Neuronal stem cell (in vitro differentiated cells): ENCODE results near the gene MSANTD1.

ENCODE experiments used
- DNase-seq: peaks from one replicate; pipeline ENCODE4 v3.0.0-alpha.2; 2013; ENCODE audit warnings: low spot score
- H2AFZ ChIP-seq: one replicate; pipeline ENCODE4 v1.6.1; 2013; ENCODE audit warnings: mild to moderate bottlenecking, low read length, inconsistent platforms
- H2AK5ac ChIP-seq: 2 replicates; pipeline ENCODE4 v1.6.1; 2013; ENCODE audit warnings: low read depth, mild to moderate bottlenecking, inconsistent platforms, low read length, moderate library complexity, mixed read lengths
- H2BK120ac ChIP-seq: 2 replicates; pipeline ENCODE4 v1.6.1; 2013; ENCODE audit warnings: low read depth, mild to moderate bottlenecking, inconsistent platforms, low read length, moderate library complexity, mixed read lengths
- H2BK12ac ChIP-seq: one replicate; pipeline ENCODE4 v1.6.1; 2013; ENCODE audit warnings: low read length, inconsistent platforms
- H2BK15ac ChIP-seq: 2 replicates; pipeline ENCODE4 v1.6.1; 2013; ENCODE audit warnings: mild to moderate bottlenecking, low read length, inconsistent platforms, mixed read lengths
- H2BK5ac ChIP-seq: one replicate; pipeline ENCODE4 v1.6.1; 2013; ENCODE audit warnings: inconsistent platforms, mild to moderate bottlenecking, low read length, moderate library complexity
- H3K14ac ChIP-seq: one replicate; pipeline ENCODE4 v1.6.1; 2013; ENCODE audit warnings: low read length, inconsistent platforms
- H3K18ac ChIP-seq: 2 replicates; pipeline ENCODE4 v1.6.1; 2013; ENCODE audit warnings: low read length, inconsistent platforms
- H3K23ac ChIP-seq: 2 replicates; pipeline ENCODE4 v1.6.1; 2013; ENCODE audit warnings: low read depth, mild to moderate bottlenecking, mixed read lengths, low read length, inconsistent platforms; ENCODE audit not compliant: poor library complexity
- H3K27ac ChIP-seq: replicated peaks from 3 replicates; pipeline ENCODE4 v1.5.1; 2013; ENCODE audit warnings: low read length, inconsistent platforms
- H3K27me3 ChIP-seq, 3 experiments: 2 replicates each; pipeline ENCODE4 v1.6.1; 2013; ENCODE audit warnings: low read length in 3 of 3, mild to moderate bottlenecking in 2 of 3, inconsistent platforms in 1 of 3, low read depth in 1 of 3, mixed read lengths in 1 of 3, moderate library complexity in 1 of 3; ENCODE audit not compliant: control insufficient read depth in 3 of 3, insufficient read depth in 3 of 3
- H3K36me3 ChIP-seq, 2 donors: replicated peaks in 1 of 2; 2 replicates each; pipeline ENCODE4 v1.6.1; 2013; ENCODE audit warnings: low read length in 2 of 2; ENCODE audit not compliant: control insufficient read depth in 2 of 2, insufficient read depth in 2 of 2
- H3K4ac ChIP-seq: 2 replicates; pipeline ENCODE4 v1.6.1; 2013; ENCODE audit warnings: inconsistent platforms, mild to moderate bottlenecking, low read length, moderate library complexity
- H3K4me1 ChIP-seq, 2 donors: 1 replicate in 1 of 2; 2 replicates in 1 of 2; pipeline ENCODE4 v1.6.1; 2013; ENCODE audit warnings: low read length in 2 of 2, low read depth in 1 of 2; ENCODE audit not compliant: control insufficient read depth in 2 of 2, insufficient read depth in 1 of 2
- H3K4me2 ChIP-seq: one replicate; pipeline ENCODE4 v1.6.1; 2013; ENCODE audit warnings: mild to moderate bottlenecking, low read length, inconsistent platforms; ENCODE audit not compliant: insufficient read depth, poor library complexity, severe bottlenecking
- H3K4me3 ChIP-seq, 2 donors: 2 replicates each; pipeline ENCODE4 v1.5.1; 2013; ENCODE audit warnings: low read length in 2 of 2, mild to moderate bottlenecking in 2 of 2, inconsistent platforms in 1 of 2, moderate library complexity in 1 of 2
- H3K79me1 ChIP-seq: one replicate; pipeline ENCODE4 v1.6.1; 2013; ENCODE audit warnings: low read depth, mild to moderate bottlenecking, inconsistent platforms, low read length, moderate library complexity
- H3K9ac ChIP-seq: one replicate; pipeline ENCODE4 v1.6.1; 2013; ENCODE audit warnings: mild to moderate bottlenecking, low read depth, low read length, inconsistent platforms; ENCODE audit not compliant: poor library complexity
- H3K9me3 ChIP-seq, 2 donors: replicated peaks in 1 of 2; 2 replicates each; pipeline versions ENCODE3 to v1.6.1; 2013; ENCODE audit warnings: low read length in 2 of 2, mild to moderate bottlenecking in 2 of 2, inconsistent platforms in 1 of 2, low read depth in 1 of 2, mixed read lengths in 1 of 2, moderate library complexity in 1 of 2; ENCODE audit not compliant: control insufficient read depth in 2 of 2, insufficient read depth in 1 of 2
- H4K8ac ChIP-seq: one replicate; pipeline ENCODE4 v1.6.1; 2013; ENCODE audit warnings: low read depth, mild to moderate bottlenecking, inconsistent platforms, low read length, moderate library complexity
- H4K91ac ChIP-seq: one replicate; pipeline ENCODE4 v1.6.1; 2013; ENCODE audit warnings: low read length, low read depth, mild to moderate bottlenecking, inconsistent platforms; ENCODE audit not compliant: poor library complexity
- WGBS, 2 donors: extraction: QIAGEN DNeasy Blood & Tissue Kit; methylation state at CpG; one replicate each; pipeline ENCODE4 v1.1.7; 2013; ENCODE audit warnings: missing lambda C conversion rate in 2 of 2, mixed read lengths in 1 of 2; ENCODE audit not compliant: insufficient read length in 2 of 2, insufficient replicate concordance in 1 of 2; ENCODE audit errors: extremely low coverage in 2 of 2; 5-methylcytosine and 5-hydroxymethylcytosine counted together

The MSANTD1 gene

DNA sequence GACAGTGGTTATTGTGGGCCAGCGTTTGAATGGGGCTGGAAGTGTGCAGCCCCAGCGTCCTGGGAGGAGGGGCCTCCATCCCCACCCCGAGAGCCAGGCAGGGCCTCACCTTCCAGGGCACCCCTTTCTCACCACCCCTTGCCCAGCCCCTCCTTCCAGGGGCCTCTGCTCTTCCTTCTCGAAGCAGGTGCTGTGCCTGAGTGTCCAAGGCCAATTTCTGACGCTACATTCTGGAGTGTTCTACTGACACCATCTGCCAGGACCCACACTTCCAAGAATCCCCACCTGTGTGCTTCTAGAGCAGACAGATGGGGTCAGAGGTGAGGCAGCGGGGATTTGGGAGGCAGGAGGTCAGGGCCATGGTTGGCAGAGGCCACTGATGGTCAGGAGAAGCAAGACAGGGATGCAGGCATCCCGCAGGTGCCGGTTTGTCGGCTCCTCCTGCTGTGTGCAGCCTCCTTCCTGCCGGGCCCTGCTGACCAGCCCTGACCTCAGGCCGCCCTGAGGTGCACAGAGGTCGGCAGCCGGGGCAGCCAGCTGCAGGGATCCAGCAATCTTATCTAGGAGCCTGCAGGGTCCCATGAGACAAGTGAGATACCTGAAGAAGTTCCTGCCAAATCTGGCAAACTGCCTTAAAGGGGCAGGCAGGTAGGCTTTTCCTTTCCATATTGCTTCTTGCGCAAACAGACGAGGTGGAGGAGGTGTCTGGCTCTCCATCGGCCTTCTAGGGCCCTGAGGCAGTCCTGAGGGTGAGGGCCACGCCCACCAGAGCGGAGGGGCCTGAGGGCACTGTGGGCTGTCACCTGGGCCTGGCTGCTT is 18.8 kb downstream of the MSANTD1 start:
- H3K27me3 ChIP-seq, result peaks cover 0 to 3% (median 0%) of the 10 kb centered on the region in 3 experiments
- peaks cover 8 to 12% of the 10 kb centered on the region in 2 donors for H3K4me1 ChIP-seq
- H3K18ac ChIP-seq, result peak overlapping the region; percentile 29
- no peak overlapping the region for H2BK120ac ChIP-seq
- H3K79me1 ChIP-seq, result no peaks in the 10 kb centered on the region
- H3K36me3 ChIP-seq, result no peaks in the 10 kb centered on the region
- DNase-seq, result no peak
- H2AFZ ChIP-seq, result no peak overlapping the region
- H3K4me2 ChIP-seq, result no peak overlapping the region
- H3K4me3 ChIP-seq, result no peak overlapping the region
- H3K4ac ChIP-seq, result no peak overlapping the region
- H2BK12ac ChIP-seq, result no peak overlapping the region
- H4K91ac ChIP-seq, result no peak overlapping the region
- peak overlapping the region; percentile 27 for H3K9ac ChIP-seq
- no CpG with 5 or more reads among the region's 18 CpGs for WGBS, 2 donors
- H2BK5ac ChIP-seq, result no peak overlapping the region
- H3K27ac ChIP-seq, result no peak overlapping the region
- no peak overlapping the region for H4K8ac ChIP-seq
- H3K9me3 ChIP-seq, result no peaks in the 10 kb centered on the region
- no peak overlapping the region for H2BK15ac ChIP-seq
- H2AK5ac ChIP-seq, result no peak overlapping the region
- no peak overlapping the region for H3K23ac ChIP-seq
- no peak overlapping the region for H3K14ac ChIP-seq

DNA sequence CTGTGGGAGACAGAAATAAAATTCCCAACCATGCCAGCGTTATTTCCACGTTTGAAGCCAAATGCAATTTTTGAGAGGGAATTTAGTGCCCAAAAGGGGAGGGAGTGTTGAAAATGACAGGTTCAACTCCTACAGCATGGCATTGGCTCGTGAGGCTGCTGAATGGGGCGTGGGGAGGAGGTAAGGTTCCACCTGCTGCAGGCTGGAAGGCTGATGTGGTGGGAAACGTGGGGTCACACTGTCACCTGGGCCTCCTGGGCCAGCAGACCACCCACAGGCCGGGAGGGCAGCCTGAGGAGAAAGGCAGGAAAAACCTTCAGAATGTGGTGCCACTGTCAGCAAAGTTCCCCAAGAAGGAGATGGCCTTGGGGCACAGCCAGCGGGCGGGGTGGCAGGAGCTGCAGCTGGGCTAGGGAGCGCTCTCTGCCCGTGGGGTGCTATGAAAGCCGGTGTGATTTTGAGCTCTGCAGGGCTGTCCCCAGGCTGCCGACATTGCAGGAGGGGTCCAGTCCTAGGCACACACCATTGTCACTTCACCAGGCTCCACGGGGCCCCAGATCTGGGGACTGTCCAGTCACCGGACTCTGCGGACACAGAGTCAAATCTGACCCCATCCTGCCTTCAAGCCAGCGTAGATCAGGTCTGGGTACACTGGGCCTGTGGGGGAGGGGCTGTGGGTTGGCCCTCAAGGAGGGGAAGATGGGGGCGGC is 19.6 kb downstream of the MSANTD1 start:
- no peak overlapping the region for H4K91ac ChIP-seq
- WGBS, 2 donors, result no CpG with 5 or more reads among the region's 17 CpGs

DNA sequence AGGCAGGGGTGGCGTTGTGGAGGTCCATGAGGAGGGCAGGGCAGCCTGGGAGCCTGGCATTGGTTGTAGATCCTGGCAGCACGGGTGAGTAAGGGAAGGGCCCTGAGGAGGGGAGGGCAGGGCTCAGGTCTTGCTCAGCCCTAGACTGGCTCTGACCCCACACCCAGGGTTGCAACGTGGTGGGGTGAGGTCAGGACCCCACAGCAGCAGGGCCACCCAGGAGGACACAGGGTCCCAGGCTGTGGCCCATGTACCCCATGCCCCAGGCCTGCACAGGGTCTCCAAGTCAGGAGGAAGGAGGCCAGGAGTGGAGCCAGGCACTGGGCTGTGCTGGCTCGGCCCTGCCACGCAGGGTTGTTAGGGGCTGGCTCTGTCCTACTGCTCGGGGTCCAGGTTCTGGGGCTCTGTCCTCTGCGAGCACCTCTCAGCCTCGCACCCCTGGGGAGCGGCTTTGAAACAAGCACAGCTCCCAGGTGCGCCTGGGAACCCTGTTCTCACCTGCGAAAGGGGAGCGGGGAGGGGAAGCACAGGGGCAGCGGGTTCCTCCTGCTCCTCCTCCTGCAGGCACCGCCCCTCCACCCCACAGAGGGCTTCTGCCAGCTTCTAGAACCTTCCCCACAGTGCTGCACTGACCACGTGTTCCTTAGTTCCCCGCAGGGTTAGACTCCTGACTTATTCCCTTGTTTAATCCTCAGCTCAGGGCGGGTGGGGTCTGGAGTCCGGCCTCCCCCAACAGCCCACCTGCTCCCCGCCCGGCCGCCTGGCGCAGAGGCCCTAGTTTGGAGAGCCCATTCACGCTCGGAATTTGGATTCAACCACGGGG is 20.4 kb downstream of the MSANTD1 start:
- Histone ChIP-seq H2BK15ac (peak overlapping the region; percentile 96), H3K23ac (no peak overlapping the region), H3K9me3 (no peaks in the 10 kb centered on the region), H2BK5ac (peak overlapping the region; percentile 77), H3K4me1 (peaks cover 8 to 12% of the 10 kb centered on the region in 2 donors), H3K4ac (no peak overlapping the region), H2AK5ac (peak overlapping the region; percentile 96), H3K79me1 (no peaks in the 10 kb centered on the region), H3K27me3 (no peaks in the 10 kb centered on the region), H3K14ac (no peak overlapping the region), H3K4me2 (no peak overlapping the region), H4K8ac (peak overlapping the region; percentile 76), H3K18ac (peak overlapping the region; percentile 92), H3K36me3 (no peaks in the 10 kb centered on the region), H3K9ac (peak overlapping the region; percentile 24), H2AFZ (peak overlapping the region; percentile 4), H3K4me3 (no peak overlapping the region), H2BK120ac (peak overlapping the region; percentile 92), H4K91ac (no peak overlapping the region), H3K27ac (no peak overlapping the region), H2BK12ac (no peak overlapping the region)
- DNase-seq, result no peak
- no CpG with 5 or more reads among the region's 25 CpGs for WGBS, 2 donors

More for the DNA sequence above, 19.6 kb downstream of the MSANTD1 start:
- no peak overlapping the region for H3K4me2 ChIP-seq
- no peak overlapping the region for H3K14ac ChIP-seq
- H3K23ac ChIP-seq, result no peak overlapping the region
- no peaks in the 10 kb centered on the region for H3K9me3 ChIP-seq
- no peak overlapping the region for H2BK12ac ChIP-seq
- no peak for DNase-seq
- no peak overlapping the region for H3K4ac ChIP-seq
- H2AFZ ChIP-seq, result no peak overlapping the region
- H2BK120ac ChIP-seq, result peak overlapping the region; percentile 92
- no peak overlapping the region for H3K4me3 ChIP-seq
- H3K27me3 ChIP-seq, result no peaks in the 10 kb centered on the region
- H3K18ac ChIP-seq, result peak overlapping the region; percentile 92
- H3K4me1 ChIP-seq, result peaks cover 8 to 12% of the 10 kb centered on the region in 2 donors
- H3K36me3 ChIP-seq, result no peaks in the 10 kb centered on the region
- H3K27ac ChIP-seq, result no peak overlapping the region
- peak overlapping the region; percentile 59 for H2BK5ac ChIP-seq
- peak overlapping the region; percentile 96 for H2BK15ac ChIP-seq
- no peak overlapping the region for H4K8ac ChIP-seq
- H3K79me1 ChIP-seq, result no peaks in the 10 kb centered on the region
- H3K9ac ChIP-seq, result peak overlapping the region; percentile 64
- peak overlapping the region; percentile 96 for H2AK5ac ChIP-seq
